Measurements from ENCODE around the gene MCCC1. TPM values are rescaled to one million over a fixed set of nuclear protein-coding genes. Genes with fewer than 3 reads are reported as not detected.

MCCC1 gene
- total and polyA plus RNA-seq, 2 donors (not counting 1 experiment from before 2014, with no cell fraction given): 12.9 to 36.3 TPM

DNA sequence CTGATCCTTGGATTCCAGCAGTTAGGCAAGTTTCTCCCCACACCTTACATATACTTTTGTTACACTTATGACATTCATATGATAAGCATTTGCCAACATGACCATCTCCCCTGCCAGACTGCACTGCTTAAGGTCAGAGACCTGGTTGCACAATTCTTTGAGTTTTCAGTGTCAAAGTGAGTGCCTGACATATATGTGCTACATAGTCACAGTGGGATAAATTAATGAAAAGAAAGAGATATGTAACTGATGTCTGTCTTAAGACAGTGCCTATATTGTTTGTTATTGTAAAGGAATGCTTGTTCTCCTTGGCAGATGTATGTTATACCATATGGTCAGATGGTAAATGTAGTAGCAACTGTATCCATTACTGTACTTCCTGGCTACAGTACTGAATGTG lies 115.4 kb downstream of the MCCC1 start:
- no peak overlapping the region for H3K27ac Mint-ChIP-seq
- Histone ChIP-seq H3K9me3 (ENCODE audit: control extremely low read depth in 1 of 3, control insufficient read depth in 2 of 3, insufficient read depth in 1 of 3, low read length in 2 of 3) (no peaks in the 10 kb centered on the region), H3K4me2 (replicated peaks; ENCODE audit: low read depth, low read length, poor library complexity, severe bottlenecking) (no peak overlapping the region), H3K27me3 (replicated peaks in 1 of 4; ENCODE audit: control extremely low read depth in 1 of 4, control insufficient read depth in 3 of 4, insufficient read depth in 4 of 4, low read length in 3 of 4) (no peaks in the 10 kb centered on the region), H3K36me3 (replicated peaks in 1 of 2; ENCODE audit: control extremely low read depth in 1 of 2, control insufficient read depth in 1 of 2, extremely low read depth in 1 of 2, insufficient read depth in 2 of 2, low read length in 1 of 2) (no peaks in the 10 kb centered on the region), H3K27ac (ENCODE audit: low read length in 2 of 2) (no peak overlapping the region), H4K20me1 (ENCODE audit: control insufficient read depth, insufficient read depth, low read length, poor library complexity, severe bottlenecking) (no peaks in the 10 kb centered on the region), H2AFZ (ENCODE audit: insufficient read depth, low read depth, low read length, poor library complexity, severe bottlenecking) (no peak overlapping the region), H3K9ac (ENCODE audit: low read length) (no peak overlapping the region), H3K79me2 (ENCODE audit: control insufficient read depth, insufficient read depth, low read length) (peaks cover 10% of the 10 kb centered on the region), H3K4me1 (ENCODE audit: control insufficient read depth in 2 of 2, insufficient read depth in 2 of 2, low read length in 2 of 2) (peaks cover 11 to 14% of the 10 kb centered on the region in 2 donors), H3K4me3 (ENCODE audit: control extremely low read depth in 1 of 5, extremely low read depth in 1 of 5, insufficient read depth in 1 of 5, low read depth in 2 of 5, low read length in 4 of 5) (no peak overlapping the region)
- intact Hi-C loops (cut with micrococcal nuclease): no loop called here
- POLR2A ChIA-PET: no interaction called here
- no peak for ATAC-seq (ENCODE audit: low read depth)
- no peaks in the 10 kb centered on the region for H3K9me3 Mint-ChIP-seq (ENCODE audit: insufficient read depth)
- peaks cover 15% of the 10 kb centered on the region for H3K4me1 Mint-ChIP-seq
- H3K27me3 Mint-ChIP-seq: no peaks in the 10 kb centered on the region
- no peak for DNase-seq
- no peak overlapping the region for H3K4me3 Mint-ChIP-seq
- CTCF ChIA-PET: interaction anchor here (1.0 kb wide), 1 partner anchor 13 kb away, joined by 6 read pairs; no protein-coding TSS in a partner anchor
- TF ChIP-seq EZH2 (IDR thresholded peaks at IDR 0.05; ENCODE audit: borderline replicate concordance, insufficient read depth, low read depth, low read length, poor library complexity, severe bottlenecking): no peak
- TF ChIP-seq, protein P1, sequence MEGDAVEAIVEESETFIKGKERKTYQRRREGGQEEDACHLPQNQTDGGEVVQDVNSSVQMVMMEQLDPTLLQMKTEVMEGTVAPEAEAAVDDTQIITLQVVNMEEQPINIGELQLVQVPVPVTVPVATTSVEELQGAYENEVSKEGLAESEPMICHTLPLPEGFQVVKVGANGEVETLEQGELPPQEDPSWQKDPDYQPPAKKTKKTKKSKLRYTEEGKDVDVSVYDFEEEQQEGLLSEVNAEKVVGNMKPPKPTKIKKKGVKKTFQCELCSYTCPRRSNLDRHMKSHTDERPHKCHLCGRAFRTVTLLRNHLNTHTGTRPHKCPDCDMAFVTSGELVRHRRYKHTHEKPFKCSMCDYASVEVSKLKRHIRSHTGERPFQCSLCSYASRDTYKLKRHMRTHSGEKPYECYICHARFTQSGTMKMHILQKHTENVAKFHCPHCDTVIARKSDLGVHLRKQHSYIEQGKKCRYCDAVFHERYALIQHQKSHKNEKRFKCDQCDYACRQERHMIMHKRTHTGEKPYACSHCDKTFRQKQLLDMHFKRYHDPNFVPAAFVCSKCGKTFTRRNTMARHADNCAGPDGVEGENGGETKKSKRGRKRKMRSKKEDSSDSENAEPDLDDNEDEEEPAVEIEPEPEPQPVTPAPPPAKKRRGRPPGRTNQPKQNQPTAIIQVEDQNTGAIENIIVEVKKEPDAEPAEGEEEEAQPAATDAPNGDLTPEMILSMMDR (IDR thresholded peaks at IDR 0.05): no peak

DNA sequence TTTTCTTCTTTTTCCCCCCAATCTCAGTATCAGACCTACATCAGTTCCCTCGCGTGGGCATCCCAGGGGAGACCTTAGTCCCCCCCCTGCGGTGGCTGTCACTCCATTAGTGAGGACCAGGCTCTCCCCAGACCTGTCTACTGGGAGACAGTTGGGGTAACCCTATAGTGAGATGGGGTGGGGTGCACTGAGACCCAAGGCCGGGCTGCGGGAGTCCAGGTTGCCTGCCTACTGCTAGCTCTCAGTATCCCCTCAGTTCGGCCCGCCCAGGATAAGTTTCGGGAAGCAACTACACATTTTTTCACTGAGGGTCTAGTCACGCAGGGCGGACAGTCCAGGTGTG lies 118.3 kb downstream of the MCCC1 start:
- ChIA-PET POLR2A (interaction anchor here (1.2 kb wide), 1 partner anchor 118 kb away, joined by 3 read pairs; the partner anchor contains the start of gene MCCC1), CTCF (no interaction called here)
- no peak for TF ChIP-seq EZH2 (IDR thresholded peaks at IDR 0.05; ENCODE audit: borderline replicate concordance, insufficient read depth, low read depth, low read length, poor library complexity, severe bottlenecking)
- no peaks in the 10 kb centered on the region for H3K27me3 ChIP-seq (replicated peaks in 1 of 4; ENCODE audit: control extremely low read depth in 1 of 4, control insufficient read depth in 3 of 4, insufficient read depth in 4 of 4, low read length in 3 of 4)
- H3K9ac ChIP-seq (ENCODE audit: low read length): peak overlapping the region; percentile 70
- peak overlapping the region; percentile 84 for H2AFZ ChIP-seq (ENCODE audit: insufficient read depth, low read depth, low read length, poor library complexity, severe bottlenecking)
- intact Hi-C loops (cut with micrococcal nuclease): no loop called here
- ATAC-seq (ENCODE audit: low read depth) (peak; percentile 0), DNase-seq (no peak)
- 98% methylated on average over 7 of the region's 10 CpGs for WGBS (ENCODE audit: insufficient coverage)
- Mint-ChIP-seq H3K4me1 (peaks cover 31% of the 10 kb centered on the region), H3K27me3 (no peaks in the 10 kb centered on the region), H3K4me3 (no peak overlapping the region), H3K9me3 (ENCODE audit: insufficient read depth) (no peaks in the 10 kb centered on the region), H3K27ac (peak overlapping the region; percentile 90)
- peaks cover 18% of the 10 kb centered on the region for H4K20me1 ChIP-seq (ENCODE audit: control insufficient read depth, insufficient read depth, low read length, poor library complexity, severe bottlenecking)
- H3K27ac ChIP-seq (ENCODE audit: low read length in 2 of 2): peak overlapping the region; percentile 66 to 72
- H3K36me3 ChIP-seq (replicated peaks in 1 of 2; ENCODE audit: control extremely low read depth in 1 of 2, control insufficient read depth in 1 of 2, extremely low read depth in 1 of 2, insufficient read depth in 2 of 2, low read length in 1 of 2): no peaks in the 10 kb centered on the region
- H3K4me1 ChIP-seq (ENCODE audit: control insufficient read depth in 2 of 2, insufficient read depth in 2 of 2, low read length in 2 of 2): peaks cover 18 to 21% of the 10 kb centered on the region in 2 donors
- H3K4me3 ChIP-seq (ENCODE audit: control extremely low read depth in 1 of 5, extremely low read depth in 1 of 5, insufficient read depth in 1 of 5, low read depth in 2 of 5, low read length in 4 of 5): peak overlapping the region in 4 of 5 experiments; percentile 62 to 75 (median 66)
- peak overlapping the region; percentile 85 for H3K4me2 ChIP-seq (replicated peaks; ENCODE audit: low read depth, low read length, poor library complexity, severe bottlenecking)
- H3K79me2 ChIP-seq (ENCODE audit: control insufficient read depth, insufficient read depth, low read length): peaks cover 38% of the 10 kb centered on the region
- no peaks in the 10 kb centered on the region for H3K9me3 ChIP-seq (ENCODE audit: control extremely low read depth in 1 of 3, control insufficient read depth in 2 of 3, insufficient read depth in 1 of 3, low read length in 2 of 3)
